Ectodermal cell (in vitro differentiated cells): Measurements from ENCODE around the gene EYS.

Experiments
- H3K27ac ChIP-seq: 2 replicates; pipeline ENCODE4 v1.7.0; 2013; ENCODE audit warnings: mild to moderate bottlenecking, low read depth, low read length; ENCODE audit not compliant: insufficient read depth, poor library complexity, severe bottlenecking
- H3K27me3 ChIP-seq: 2 replicates; pipeline ENCODE4 v1.7.0; 2013; ENCODE audit warnings: mild to moderate bottlenecking, low read length; ENCODE audit not compliant: insufficient read depth, control insufficient read depth, poor library complexity, severe bottlenecking
- H3K36me3 ChIP-seq: one replicate; pipeline ENCODE4 v1.7.0; 2013; ENCODE audit warnings: low read length; ENCODE audit not compliant: control insufficient read depth, insufficient read depth
- H3K4me1 ChIP-seq: one replicate; pipeline ENCODE4 v1.7.0; 2013; ENCODE audit warnings: low read length; ENCODE audit not compliant: control insufficient read depth, insufficient read depth
- H3K4me3 ChIP-seq: 2 replicates; pipeline ENCODE4 v1.7.0; 2013; ENCODE audit warnings: low read depth, low read length, control low read depth; ENCODE audit not compliant: insufficient read depth
- H3K9me3 ChIP-seq: 2 replicates; pipeline ENCODE4 v1.7.0; 2013; ENCODE audit warnings: mild to moderate bottlenecking, low read length, moderate library complexity; ENCODE audit not compliant: control insufficient read depth
- WGBS, 2 experiments: methylation state at CpG; one replicate each; pipeline ENCODE4 v1.1.7; 2013; ENCODE audit warnings: missing lambda C conversion rate in 2 of 2; 5-methylcytosine and 5-hydroxymethylcytosine counted together

EYS gene

GRCh38 chr6:64160486-64160885, 1546.5 kb downstream of the EYS start:
- H3K36me3 ChIP-seq = no peaks in the 10 kb centered on the region
- H3K9me3 ChIP-seq = no peaks in the 10 kb centered on the region
- no peak overlapping the region for H3K27ac ChIP-seq
- 86 to 89% methylated on average over 1 of the region's 1 CpG for whole genome bisulfite sequencing, 2 experiments
- H3K4me3 ChIP-seq = no peak overlapping the region
- H3K27me3 ChIP-seq = no peaks in the 10 kb centered on the region
- no peaks in the 10 kb centered on the region for H3K4me1 ChIP-seq

GRCh38 chr6:64155063-64155462, 1552.0 kb downstream of the EYS start:
- Histone ChIP-seq H3K27ac (no peak overlapping the region), H3K4me3 (no peak overlapping the region), H3K27me3 (no peaks in the 10 kb centered on the region), H3K36me3 (no peaks in the 10 kb centered on the region), H3K9me3 (no peaks in the 10 kb centered on the region), H3K4me1 (no peaks in the 10 kb centered on the region)
- 93 to 97% methylated on average over 2 of the region's 2 CpGs for WGBS, 2 experiments

GRCh38 chr6:64146876-64147275, 1560.2 kb downstream of the EYS start:
- H3K36me3 ChIP-seq = no peaks in the 10 kb centered on the region
- H3K27me3 ChIP-seq = no peaks in the 10 kb centered on the region
- WGBS, 2 experiments = 97 to 100% methylated on average over 2 of the region's 2 CpGs
- no peak overlapping the region for H3K4me3 ChIP-seq
- H3K27ac ChIP-seq = no peak overlapping the region
- H3K4me1 ChIP-seq = no peaks in the 10 kb centered on the region
- H3K9me3 ChIP-seq = no peaks in the 10 kb centered on the region

- Histone ChIP-seq H3K27ac (no peak overlapping the region), H3K27me3 (no peaks in the 10 kb centered on the region), H3K4me1 (no peaks in the 10 kb centered on the region), H3K9me3 (no peaks in the 10 kb centered on the region), H3K36me3 (no peaks in the 10 kb centered on the region), H3K4me3 (no peak overlapping the region)
- WGBS, 2 experiments = no CpG with 5 or more reads among the region's 1 CpG
Observed at GRCh38 chr6:64146094-64146493, 1560.9 kb downstream of the EYS start.

GRCh38 chr6:64145658-64146057, 1561.4 kb downstream of the EYS start:
- Histone ChIP-seq H3K27me3 (no peaks in the 10 kb centered on the region), H3K4me3 (no peak overlapping the region), H3K36me3 (no peaks in the 10 kb centered on the region), H3K9me3 (no peaks in the 10 kb centered on the region), H3K27ac (no peak overlapping the region), H3K4me1 (no peaks in the 10 kb centered on the region)
- 91 to 100% methylated on average over 1 to 2 of the region's 2 CpGs for WGBS, 2 experiments

GRCh38 chr6:64143101-64143500, 1563.9 kb downstream of the EYS start:
- WGBS, 2 experiments = 91 to 100% methylated on average over 1 of the region's 2 CpGs
- H3K27ac ChIP-seq = no peak overlapping the region
- H3K4me3 ChIP-seq = no peak overlapping the region
- H3K4me1 ChIP-seq = no peaks in the 10 kb centered on the region
- no peaks in the 10 kb centered on the region for H3K27me3 ChIP-seq
- no peaks in the 10 kb centered on the region for H3K36me3 ChIP-seq
- no peaks in the 10 kb centered on the region for H3K9me3 ChIP-seq

- WGBS, 2 experiments = 90 to 96% methylated on average over 1 of the region's 2 CpGs
- Histone ChIP-seq H3K27ac (no peak overlapping the region), H3K4me1 (no peaks in the 10 kb centered on the region), H3K9me3 (no peaks in the 10 kb centered on the region), H3K36me3 (no peaks in the 10 kb centered on the region), H3K27me3 (no peaks in the 10 kb centered on the region), H3K4me3 (no peak overlapping the region)
Observed at GRCh38 chr6:64141680-64142079, 1565.3 kb downstream of the EYS start.

GRCh38 chr6:64128301-64129024, 1578.6 kb downstream of the EYS start:
- H3K4me3 ChIP-seq = no peak overlapping the region
- H3K27me3 ChIP-seq = no peaks in the 10 kb centered on the region
- H3K4me1 ChIP-seq = no peaks in the 10 kb centered on the region
- no peaks in the 10 kb centered on the region for H3K36me3 ChIP-seq
- WGBS, 2 experiments = 100% methylated on average over 1 of the region's 1 CpG
- no peaks in the 10 kb centered on the region for H3K9me3 ChIP-seq
- no peak overlapping the region for H3K27ac ChIP-seq

GRCh38 chr6:64123761-64124633, 1583.0 kb downstream of the EYS start:
- Histone ChIP-seq H3K27ac (no peak overlapping the region), H3K27me3 (no peaks in the 10 kb centered on the region), H3K9me3 (no peaks in the 10 kb centered on the region), H3K4me3 (no peak overlapping the region), H3K4me1 (no peaks in the 10 kb centered on the region), H3K36me3 (no peaks in the 10 kb centered on the region)
- 87 to 90% methylated on average over 4 to 5 of the region's 5 CpGs for WGBS, 2 experiments

GRCh38 chr6:64122712-64123375, 1584.2 kb downstream of the EYS start:
- 100% methylated on average over 1 of the region's 4 CpGs; no CpG with 5 or more reads in 1 of the 2 experiments for WGBS, 2 experiments
- H3K27ac ChIP-seq = no peak overlapping the region

More at GRCh38 chr6:64122712-64123375, 1584.2 kb downstream of the EYS start:
- Histone ChIP-seq H3K4me1 (no peaks in the 10 kb centered on the region), H3K9me3 (no peaks in the 10 kb centered on the region), H3K27me3 (no peaks in the 10 kb centered on the region), H3K36me3 (no peaks in the 10 kb centered on the region), H3K4me3 (no peak overlapping the region)
